GM19397 (cell line): Measurements from ENCODE around the gene PDGFRB.

Experiments used
- ATAC-seq: cut with Tn5 transposase; IDR thresholded peaks from one replicate; pipeline ENCODE4 v1.9.1; 2021; ENCODE audit warnings: mild to moderate bottlenecking, moderate library complexity; ENCODE audit not compliant: unreplicated experiment

PDGFRB gene

DNA sequence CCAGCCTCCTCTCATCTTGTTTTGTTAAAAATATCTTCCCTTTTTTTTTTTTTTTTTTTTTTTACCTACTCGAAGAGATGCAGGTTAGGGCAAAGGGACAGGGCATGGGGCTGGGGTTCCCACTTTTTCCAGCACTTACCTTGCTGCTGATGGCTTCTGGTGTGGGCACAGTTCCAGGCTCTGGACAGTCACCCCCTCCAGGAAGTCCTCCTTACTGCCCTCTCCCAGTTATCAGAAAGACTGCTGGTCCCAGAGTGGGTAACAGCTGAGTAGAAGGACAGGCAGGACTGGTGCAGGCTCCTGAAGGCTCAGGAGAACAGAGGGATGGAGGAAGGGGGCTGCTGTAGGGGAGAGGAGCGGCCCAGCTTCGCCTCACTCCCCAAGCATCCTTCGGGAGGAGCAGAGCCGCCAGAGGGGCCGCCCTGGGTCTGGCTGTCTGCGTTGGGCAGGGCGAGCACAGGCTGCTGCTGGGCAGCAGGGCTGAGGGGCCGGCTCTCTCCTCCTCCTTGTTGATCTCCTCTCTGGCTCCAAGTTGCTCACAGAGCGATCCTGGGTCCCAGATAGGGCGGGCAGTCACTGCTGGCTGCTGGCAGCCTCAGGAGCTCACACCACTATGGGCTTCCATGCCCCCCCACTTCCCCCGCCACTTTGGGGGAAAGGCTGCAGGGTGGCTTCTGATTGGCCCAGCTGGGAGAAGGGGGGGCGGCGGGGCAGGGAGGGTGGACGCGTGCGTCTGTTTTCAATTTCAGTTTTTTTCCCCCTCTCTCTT, at the start of gene PDGFRB:
Gene PDGFRB, minus strand, starts transcription at position 588 of the 769 bp plus-strand sequence. CDS start 18,798 bp downstream, outside the sequence.
- ATAC-seq, result peak; percentile 66

- no peak for ATAC-seq
These were observed 48.9 kb upstream of the PDGFRB start for GRCh38 chr5:150204590-150204960.

DNA sequence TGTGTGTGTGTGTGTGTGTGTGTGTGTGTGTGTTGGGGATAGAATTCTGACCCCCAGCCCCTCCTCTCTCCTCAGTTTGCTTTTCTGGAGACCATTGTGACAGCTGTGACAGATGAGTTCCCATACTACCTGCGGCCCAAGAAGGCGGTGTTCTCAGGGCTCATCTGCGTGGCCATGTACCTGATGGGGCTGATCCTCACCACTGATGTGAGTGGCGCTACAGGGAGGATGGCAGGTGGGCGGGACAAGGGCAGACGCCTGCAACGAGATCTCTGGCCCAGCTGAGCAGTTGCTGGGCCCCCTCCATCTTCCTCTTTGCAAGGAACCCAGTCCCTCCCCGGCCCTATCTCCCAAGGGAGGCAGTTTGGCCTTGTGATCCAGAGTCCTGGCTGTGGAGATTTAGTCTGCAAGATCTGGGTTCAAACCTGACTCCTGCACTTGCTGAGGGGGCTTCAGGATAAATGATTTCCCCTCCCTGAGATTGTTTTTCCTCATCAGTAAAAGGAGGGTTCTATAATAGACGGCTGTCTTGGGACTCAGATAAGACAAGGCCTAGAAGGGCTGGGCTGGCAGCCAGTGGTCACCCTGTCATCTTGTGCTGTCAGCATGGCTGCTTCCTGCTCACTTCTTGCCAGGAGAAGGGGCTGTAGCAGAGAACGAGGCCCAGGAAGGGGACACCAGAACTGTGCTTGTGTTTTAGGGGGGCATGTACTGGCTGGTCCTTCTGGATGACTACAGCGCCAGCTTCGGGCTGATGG, 48.4 kb upstream of the PDGFRB start:
- no peak for ATAC-seq

DNA sequence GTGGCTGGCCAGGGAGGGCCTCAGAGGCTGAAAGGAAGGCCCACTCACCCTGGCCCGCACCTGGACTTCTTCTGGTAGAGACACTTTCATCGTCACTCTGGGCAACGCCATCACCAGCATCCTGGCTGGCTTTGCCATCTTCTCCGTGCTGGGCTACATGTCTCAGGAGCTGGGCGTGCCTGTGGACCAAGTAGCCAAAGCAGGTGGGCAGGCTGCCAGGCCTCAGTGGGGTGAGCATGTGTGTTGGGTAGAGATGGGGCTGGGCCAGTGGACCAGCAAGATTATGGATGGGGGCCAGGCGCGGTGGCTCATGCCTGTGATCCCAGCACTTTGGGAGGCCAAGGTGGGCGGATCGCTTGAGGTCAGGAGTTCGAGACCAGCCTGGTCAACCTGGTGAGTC, 46.9 kb upstream of the PDGFRB start:
- no peak for ATAC-seq

GRCh38 chr5:150197476-150197875, 41.8 kb upstream of the PDGFRB start:
- no peak for ATAC-seq

DNA sequence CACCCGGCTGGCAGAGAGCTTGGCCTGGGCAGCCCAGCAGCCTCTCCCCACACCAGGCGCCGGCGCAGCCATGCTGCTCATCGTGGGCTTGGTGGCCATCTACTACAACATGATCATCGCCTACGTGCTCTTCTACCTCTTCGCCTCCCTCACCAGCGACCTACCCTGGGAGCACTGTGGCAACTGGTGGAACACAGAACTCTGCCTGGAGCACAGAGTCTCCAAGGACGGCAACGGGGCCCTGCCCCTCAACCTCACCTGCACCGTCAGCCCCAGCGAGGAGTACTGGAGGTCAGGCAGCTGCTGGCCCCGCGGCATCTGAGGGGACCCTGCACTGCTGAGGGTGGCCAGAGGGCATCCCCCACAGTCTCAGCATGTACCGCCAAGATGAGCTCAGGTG, 41.3 kb upstream of the PDGFRB start:
- ATAC-seq, result no peak

DNA sequence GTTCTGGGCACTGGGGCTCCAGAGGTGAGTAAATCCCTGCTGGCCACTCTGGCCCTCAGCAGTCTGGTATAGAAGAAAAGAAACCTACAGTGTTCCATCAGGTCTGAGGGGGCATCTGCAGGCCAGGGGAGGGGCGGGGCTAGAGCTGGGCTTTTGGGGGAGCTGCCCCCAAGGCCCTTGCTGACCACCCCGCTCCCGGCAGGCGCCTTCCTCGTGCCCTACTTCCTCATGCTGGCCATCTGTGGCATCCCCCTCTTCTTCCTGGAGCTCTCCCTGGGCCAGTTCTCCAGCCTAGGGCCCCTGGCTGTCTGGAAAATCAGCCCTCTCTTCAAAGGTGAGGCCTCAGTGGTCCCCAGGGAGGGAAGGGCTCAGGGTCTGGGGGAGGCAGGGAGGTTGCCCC, 40.9 kb upstream of the PDGFRB start:
- ATAC-seq, result no peak

- ATAC-seq, result no peak
These were observed 40.3 kb upstream of the PDGFRB start for GRCh38 chr5:150195736-150196485.

DNA sequence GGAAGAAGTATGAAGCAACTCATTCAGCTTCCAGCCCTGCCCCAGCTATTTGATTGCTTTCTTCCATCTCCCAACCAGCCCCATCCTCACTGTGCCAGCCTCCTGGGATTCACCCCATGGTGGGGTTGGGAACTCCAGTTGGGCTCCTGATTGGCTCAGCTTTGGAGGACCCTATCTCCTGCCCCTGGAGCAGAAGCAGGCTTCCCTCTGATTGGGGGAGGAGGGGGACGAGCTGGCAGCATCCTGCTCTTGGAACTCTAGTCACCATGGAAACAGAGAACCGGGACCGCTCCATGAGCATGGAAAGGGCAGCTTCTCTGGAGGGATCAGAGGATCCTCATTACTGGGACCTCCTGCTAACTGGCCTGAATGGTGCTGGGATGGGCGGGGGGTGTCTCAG, 36.8 kb upstream of the PDGFRB start:
- ATAC-seq, result no peak

- ATAC-seq, result no peak
These were observed 35.3 kb upstream of the PDGFRB start for GRCh38 chr5:150190987-150191386.

GRCh38 chr5:150190503-150190979, 34.9 kb upstream of the PDGFRB start:
- ATAC-seq, result no peak

GRCh38 chr5:150189728-150190502, 34.3 kb upstream of the PDGFRB start, which contains the start of gene SLC6A7:
TSS of gene SLC6A7 (plus strand) at chr5:150190062. CDS start at chr5:150190328, 266 bp downstream.
- ATAC-seq, result no peak

- ATAC-seq, result no peak
These were observed 33.7 kb upstream of the PDGFRB start for GRCh38 chr5:150189326-150189725.

GRCh38 chr5:150188146-150188842, 32.6 kb upstream of the PDGFRB start:
- no peak for ATAC-seq

- no peak for ATAC-seq
These were observed 31.3 kb upstream of the PDGFRB start for GRCh38 chr5:150186897-150187296.

- ATAC-seq, result no peak
These were observed 30.5 kb upstream of the PDGFRB start for GRCh38 chr5:150186137-150186536.

- ATAC-seq, result no peak
These were observed 29.6 kb upstream of the PDGFRB start for GRCh38 chr5:150184990-150185912.

DNA sequence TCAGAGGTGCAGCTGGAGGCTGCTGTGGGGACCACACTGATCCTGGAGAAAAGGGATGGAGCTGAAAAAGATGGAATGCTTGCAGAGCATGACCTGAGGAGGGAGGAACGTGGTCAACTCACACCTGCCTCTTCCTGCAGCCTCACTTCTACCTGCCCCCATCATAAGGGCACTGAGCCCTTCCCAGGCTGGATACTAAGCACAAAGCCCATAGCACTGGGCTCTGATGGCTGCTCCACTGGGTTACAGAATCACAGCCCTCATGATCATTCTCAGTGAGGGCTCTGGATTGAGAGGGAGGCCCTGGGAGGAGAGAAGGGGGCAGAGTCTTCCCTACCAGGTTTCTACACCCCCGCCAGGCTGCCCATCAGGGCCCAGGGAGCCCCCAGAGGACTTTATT, 28.4 kb upstream of the PDGFRB start:
- no peak for ATAC-seq

- ATAC-seq, result no peak
These were observed 27.8 kb upstream of the PDGFRB start for GRCh38 chr5:150183436-150183835.
